ENCODE measurements around the gene PER2.
A peak's percentile ranks its signal among the peaks of the same experiment; 100 is the strongest.

PER2 gene

DNA sequence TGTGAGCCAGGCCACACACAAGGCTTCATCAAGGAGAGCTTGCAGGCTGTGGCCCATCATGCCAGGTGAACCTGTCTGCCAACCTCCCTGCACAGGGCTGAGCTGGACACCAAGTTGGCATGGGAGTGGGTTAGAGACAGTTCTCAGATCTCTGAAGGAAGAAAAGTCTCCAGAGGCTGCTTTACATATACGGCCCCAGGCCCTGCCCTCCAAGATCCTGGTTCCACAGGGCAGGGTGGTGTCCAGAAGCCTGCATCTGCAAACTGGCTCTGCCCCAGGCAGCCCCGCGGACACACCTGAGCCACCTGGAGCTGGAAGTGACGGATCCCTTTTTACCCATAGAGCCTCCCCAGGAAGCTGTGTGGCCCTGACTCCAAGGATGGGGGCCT is 24.3 kb downstream of the PER2 start:
- TF ChIP-seq, protein P1, sequence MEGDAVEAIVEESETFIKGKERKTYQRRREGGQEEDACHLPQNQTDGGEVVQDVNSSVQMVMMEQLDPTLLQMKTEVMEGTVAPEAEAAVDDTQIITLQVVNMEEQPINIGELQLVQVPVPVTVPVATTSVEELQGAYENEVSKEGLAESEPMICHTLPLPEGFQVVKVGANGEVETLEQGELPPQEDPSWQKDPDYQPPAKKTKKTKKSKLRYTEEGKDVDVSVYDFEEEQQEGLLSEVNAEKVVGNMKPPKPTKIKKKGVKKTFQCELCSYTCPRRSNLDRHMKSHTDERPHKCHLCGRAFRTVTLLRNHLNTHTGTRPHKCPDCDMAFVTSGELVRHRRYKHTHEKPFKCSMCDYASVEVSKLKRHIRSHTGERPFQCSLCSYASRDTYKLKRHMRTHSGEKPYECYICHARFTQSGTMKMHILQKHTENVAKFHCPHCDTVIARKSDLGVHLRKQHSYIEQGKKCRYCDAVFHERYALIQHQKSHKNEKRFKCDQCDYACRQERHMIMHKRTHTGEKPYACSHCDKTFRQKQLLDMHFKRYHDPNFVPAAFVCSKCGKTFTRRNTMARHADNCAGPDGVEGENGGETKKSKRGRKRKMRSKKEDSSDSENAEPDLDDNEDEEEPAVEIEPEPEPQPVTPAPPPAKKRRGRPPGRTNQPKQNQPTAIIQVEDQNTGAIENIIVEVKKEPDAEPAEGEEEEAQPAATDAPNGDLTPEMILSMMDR (IDR thresholded peaks at IDR 0.05; ENCODE audit: insufficient read depth, low read length, missing control alignments): no peak

DNA sequence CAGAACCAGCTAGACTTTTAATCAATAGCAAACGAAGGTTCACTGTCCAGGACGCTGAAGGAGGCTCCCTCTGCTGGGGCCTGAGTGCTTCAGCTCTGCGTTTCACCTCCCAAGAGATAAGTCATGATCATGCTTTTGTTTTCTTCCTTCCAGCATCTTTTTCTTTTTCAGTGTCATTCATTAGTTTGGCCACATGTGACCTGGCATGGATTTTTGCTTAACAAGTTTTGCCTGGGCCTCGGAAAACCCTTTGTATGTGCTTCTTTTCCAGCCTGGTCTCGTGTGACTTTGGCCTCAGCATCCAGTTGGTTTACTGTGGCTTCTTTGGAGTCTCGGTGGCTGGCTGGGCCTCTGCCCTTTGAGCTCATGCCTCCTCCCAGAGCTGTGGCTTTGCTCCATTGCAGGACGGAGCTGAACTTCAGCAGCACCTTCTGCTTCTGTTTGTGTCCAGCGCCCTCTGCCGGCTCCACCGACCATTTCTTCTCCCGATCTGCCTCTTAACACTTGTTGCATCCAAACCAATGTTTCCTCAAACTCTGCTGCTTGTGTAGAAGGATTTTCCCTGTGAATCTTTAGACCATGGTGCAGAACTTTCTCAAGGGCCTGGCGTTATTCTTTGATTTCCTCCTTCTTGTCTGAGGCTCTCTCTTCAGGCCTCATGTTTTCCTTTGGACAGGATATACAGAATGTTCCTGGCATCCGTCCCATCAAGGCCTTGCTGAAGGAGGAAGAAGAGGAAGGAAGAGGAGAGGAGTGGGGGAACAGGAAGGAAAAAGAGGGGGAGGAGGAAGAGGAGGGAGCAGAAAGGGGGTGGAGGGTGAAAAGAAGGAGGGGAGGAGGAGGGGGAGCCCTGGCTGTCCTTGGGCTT is 25.0 kb downstream of the PER2 start:
- ChIA-PET CTCF (interaction anchor here (0.5 to 15.6 kb wide), 60 partner anchors 15 to 751 kb away, joined by 3 to 223 read pairs (median 3); partner anchors contain the start of genes ERFE, HES6, ILKAP and KLHL30), POLR2A (no interaction called here)
- no peak overlapping the region for H3K4me3 ChIP-seq (ENCODE audit: low read depth, low read length)
- TF ChIP-seq, protein P1 (IDR thresholded peaks at IDR 0.05; ENCODE audit: insufficient read depth, low read length, missing control alignments): peak; percentile 84
- peak; percentile 59 for DNase-seq (ENCODE audit: low read depth, low spot score)

More for the DNA sequence above, 24.3 kb downstream of the PER2 start:
- ChIA-PET CTCF (interaction anchor here (0.5 to 15.6 kb wide), 31 partner anchors 14 to 752 kb away, joined by 3 to 223 read pairs (median 4); partner anchors contain the start of genes ERFE, HES6, ILKAP and RAMP1), POLR2A (no interaction called here)
- H3K4me3 ChIP-seq (ENCODE audit: low read depth, low read length): no peak overlapping the region
- no peak for DNase-seq (ENCODE audit: low read depth, low spot score)

DNA sequence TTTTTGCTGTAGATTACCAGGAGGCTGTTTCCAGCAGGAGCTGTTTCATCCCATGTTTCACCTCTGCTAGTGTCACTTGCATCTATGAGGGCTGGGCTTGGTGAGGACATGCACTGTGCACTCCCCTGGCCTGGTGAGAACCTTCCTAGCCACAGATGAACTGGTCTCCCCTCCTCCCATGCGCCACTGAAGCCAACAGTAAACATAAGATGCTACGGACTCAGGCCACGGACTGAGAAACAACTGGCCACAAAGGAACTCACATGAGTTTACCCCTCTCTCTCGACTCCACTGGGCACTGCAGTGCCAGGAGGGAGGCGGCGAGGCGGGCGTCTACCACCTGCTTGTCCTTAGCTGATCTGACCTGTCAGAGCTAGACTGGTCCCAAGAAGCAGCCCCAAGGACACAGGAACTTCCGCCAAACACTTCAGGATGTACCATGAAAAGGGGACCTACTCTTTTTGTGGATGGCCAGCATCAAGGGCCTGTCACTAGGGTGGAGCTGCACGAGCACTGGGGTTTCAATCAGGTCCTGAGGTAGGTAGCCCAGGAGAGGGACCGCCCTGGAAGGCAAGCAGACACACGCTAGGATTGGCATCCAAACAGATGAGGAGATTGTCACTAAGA is 25.8 kb downstream of the PER2 start:
- H3K4me3 ChIP-seq (ENCODE audit: low read depth, low read length): no peak overlapping the region
- ChIA-PET CTCF (interaction anchor here (0.6 to 15.6 kb wide), 50 partner anchors 15 to 750 kb away, joined by 3 to 223 read pairs (median 4); partner anchors contain the start of genes ERFE, HES6, KLHL30 and RAMP1), POLR2A (no interaction called here)
- TF ChIP-seq, protein P1 (IDR thresholded peaks at IDR 0.05; ENCODE audit: insufficient read depth, low read length, missing control alignments): no peak
- no peak for DNase-seq (ENCODE audit: low read depth, low spot score)

DNA sequence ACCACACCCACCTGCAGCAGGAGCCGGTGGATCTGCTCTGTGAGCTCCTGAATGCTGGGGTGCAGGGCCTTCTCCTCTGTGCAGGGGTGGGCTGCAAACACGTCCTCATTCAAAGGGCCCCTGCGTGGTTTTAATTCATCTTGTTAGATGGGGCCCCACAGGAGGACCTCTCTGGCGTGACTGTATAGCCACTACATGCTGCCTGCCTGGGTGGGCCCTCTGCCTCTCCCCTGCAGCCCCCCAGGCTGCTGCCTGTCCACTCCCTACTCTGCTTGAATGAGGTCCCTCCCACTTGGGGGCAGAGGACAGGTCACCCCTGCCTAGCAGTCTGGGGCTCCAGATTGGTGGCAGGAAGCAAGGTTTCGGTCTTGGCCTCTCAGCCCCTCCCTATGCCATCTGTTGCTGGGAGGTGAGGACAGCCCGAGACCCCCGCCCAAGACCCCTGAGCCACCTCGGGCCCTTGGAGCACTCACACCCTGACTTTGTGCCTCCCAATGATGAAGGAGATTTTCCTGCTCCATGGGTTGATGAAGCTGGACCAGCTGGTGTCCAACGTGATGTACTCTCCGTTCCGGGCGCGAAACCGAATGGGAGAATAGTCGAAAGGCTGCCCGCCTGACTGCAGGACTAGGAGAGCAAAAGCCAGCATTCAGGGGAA is 26.6 kb downstream of the PER2 start:
- TF ChIP-seq, protein P1 (IDR thresholded peaks at IDR 0.05; ENCODE audit: insufficient read depth, low read length, missing control alignments): no peak
- ChIA-PET POLR2A (no interaction called here), CTCF (interaction anchor here (1.0 to 15.6 kb wide), 11 partner anchors 16 to 749 kb away, joined by 3 to 223 read pairs (median 18); partner anchors contain the start of genes ERFE, HES6 and RAMP1)
- DNase-seq (ENCODE audit: low read depth, low spot score): no peak
- H3K4me3 ChIP-seq (ENCODE audit: low read depth, low read length): no peak overlapping the region

DNA sequence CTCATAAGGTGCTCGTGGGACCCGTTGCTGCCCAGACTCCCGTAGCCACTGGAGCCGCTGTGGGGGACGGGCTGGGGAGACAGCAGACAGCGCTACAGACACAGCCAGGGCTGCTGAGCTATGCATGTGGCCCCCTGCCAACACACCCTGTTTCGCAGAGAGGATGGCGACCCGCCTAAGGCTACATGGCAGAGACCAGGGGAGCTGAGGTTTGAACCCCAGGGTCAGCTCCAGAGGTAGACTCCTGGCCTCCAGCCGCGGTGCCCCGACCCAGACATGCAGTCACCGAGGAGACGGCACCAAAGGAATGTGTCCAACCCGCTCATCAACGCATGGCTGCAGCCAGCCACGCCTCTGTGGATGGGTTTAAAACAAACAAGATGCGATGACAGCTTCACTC is 27.5 kb downstream of the PER2 start:
- DNase-seq (ENCODE audit: low read depth, low spot score): no peak
- TF ChIP-seq, protein P1 (IDR thresholded peaks at IDR 0.05; ENCODE audit: insufficient read depth, low read length, missing control alignments): no peak
- POLR2A ChIA-PET: no interaction called here
- CTCF ChIA-PET: interaction anchor here (0.8 to 15.6 kb wide), 4 partner anchors 15 to 404 kb away, joined by 3 to 223 read pairs (median 92); partner anchors contain the start of genes HES6 and RAMP1
- no peak overlapping the region for H3K4me3 ChIP-seq (ENCODE audit: low read depth, low read length)
